DOHH2 (cell line): Measurements from ENCODE around the gene RAMP2.

ENCODE experiments used
- CTCF ChIP-seq: fragments of 200-600 bp; sonication (generic); IDR thresholded peaks from one replicate; pipeline ENCODE4 v1.5.1; 2014; ENCODE audit warnings: antibody characterized with exemption, mild to moderate bottlenecking, low read depth, low read length; ENCODE audit not compliant: poor library complexity, severe bottlenecking
- EZH2phosphoT487 ChIP-seq: fragments of 200-600 bp; sonication (generic); IDR thresholded peaks from 2 replicates; pipeline ENCODE4 v1.6.1; 2017; ENCODE audit warnings: borderline replicate concordance, mild to moderate bottlenecking, antibody characterized with exemption, low read length, moderate library complexity, mixed read lengths

GRCh38 chr17:42775534-42776098 lies 14.6 kb downstream of the RAMP2 start:
- no peak for TF ChIP-seq CTCF
- no peak for TF ChIP-seq EZH2phosphoT487
